Activated CD4-positive, alpha-beta T cell treated with anti-CD3 and anti-CD28 coated beads, Interleukin-2, amount 50 U/mL, for 24 hours (primary cell): ENCODE results near the gene SLC18A2.

Experiments
- DNase-seq, 2 donors: peaks; one replicate each; pipeline ENCODE4 v3.0.0-alpha.2; 2020; ENCODE audit warnings: low read depth in 1 of 2, low spot score in 1 of 2

The SLC18A2 gene

DNA sequence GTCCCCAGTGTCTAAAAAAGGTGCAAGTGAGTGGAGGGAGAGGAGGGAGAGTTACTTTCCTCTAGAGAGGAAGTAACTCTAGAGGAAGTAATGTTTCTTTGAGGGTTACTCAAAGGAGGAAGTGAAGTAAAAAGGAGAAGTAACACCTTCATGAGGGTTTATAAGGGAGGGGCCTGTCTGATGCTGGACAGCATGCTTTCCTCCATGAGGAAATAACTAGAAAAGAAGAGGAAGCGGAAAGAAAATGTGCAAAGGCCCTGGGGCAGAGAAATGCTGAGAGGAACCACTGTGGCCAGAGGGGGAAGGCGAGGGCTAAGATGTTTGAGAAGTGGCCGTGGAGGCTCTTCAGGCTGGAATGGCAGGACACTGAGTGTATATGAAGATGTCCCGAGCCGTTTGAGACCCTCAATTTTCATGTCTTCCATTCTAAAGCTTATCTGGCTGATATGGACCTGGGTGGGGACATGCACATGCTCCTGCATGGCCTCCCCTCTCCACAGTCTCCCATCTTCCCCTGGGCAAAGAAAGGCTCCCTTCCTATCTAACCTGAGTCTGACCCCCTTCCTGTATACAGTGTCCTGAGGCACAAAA is 3.4 kb upstream of the SLC18A2 start:
- DNase-seq = no peak

DNA sequence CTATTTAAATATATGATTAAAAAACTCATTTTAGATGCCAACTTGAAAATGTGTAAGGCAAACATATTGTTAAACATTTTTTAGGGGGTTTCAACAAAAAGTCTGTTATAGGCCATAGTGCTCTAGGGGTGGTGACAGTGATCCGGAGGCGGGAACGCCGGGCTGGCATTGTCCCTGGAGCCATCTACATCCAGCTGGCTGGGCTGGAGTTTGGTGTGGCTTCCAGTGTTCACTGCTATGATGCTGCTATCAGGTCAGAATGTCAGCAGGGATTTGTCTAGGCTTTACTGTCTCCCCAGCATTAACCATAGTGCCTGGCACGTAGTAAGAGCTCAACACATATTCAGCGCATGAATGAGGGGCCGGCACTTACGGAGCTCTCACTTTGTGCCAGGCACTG is 1.9 kb upstream of the SLC18A2 start:
- no peak for DNase-seq

DNA sequence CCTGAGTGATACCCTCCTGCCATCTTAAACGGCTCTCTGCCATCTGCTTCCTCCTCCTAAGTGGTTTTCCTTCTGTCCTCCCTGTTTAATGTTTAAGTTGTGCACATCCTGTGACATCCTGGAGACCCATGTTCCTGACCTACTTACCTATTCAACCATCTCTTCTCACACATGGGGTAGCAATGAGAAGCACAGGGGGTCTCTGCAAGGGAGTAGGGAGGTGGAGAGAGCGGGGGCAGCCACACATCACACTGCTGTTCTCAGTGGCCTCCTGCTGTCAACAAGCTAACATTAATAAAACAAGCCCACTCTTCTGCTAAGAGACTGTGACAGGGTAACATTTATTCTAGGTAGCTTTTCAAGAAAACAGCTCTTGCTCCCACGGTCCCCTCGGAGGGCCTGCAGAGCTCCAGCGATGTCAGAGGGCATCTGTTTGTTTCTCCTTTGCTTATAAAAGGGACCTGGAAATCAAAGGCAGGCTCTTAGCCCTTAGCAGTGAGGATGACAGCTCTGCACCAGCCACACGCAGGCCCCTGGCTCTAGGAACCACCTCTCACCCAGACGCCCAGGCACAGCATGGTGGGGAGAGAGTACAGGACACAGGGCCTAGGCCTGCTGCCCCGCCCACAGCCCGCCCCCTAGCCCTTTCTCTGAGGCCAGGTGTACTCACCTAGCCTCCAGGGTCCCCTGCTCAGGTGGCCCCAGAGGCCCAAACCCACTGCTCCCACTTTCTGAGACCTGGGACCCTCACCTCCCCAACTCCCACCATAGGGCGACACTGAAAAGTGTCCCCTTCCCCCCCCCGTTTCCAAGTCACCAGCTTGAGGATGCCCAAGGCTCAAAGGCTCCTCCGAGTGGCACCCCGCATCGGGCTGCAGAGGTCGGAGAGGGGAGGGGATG is 943 bp upstream of the SLC18A2 start:
- no peak for DNase-seq

DNA sequence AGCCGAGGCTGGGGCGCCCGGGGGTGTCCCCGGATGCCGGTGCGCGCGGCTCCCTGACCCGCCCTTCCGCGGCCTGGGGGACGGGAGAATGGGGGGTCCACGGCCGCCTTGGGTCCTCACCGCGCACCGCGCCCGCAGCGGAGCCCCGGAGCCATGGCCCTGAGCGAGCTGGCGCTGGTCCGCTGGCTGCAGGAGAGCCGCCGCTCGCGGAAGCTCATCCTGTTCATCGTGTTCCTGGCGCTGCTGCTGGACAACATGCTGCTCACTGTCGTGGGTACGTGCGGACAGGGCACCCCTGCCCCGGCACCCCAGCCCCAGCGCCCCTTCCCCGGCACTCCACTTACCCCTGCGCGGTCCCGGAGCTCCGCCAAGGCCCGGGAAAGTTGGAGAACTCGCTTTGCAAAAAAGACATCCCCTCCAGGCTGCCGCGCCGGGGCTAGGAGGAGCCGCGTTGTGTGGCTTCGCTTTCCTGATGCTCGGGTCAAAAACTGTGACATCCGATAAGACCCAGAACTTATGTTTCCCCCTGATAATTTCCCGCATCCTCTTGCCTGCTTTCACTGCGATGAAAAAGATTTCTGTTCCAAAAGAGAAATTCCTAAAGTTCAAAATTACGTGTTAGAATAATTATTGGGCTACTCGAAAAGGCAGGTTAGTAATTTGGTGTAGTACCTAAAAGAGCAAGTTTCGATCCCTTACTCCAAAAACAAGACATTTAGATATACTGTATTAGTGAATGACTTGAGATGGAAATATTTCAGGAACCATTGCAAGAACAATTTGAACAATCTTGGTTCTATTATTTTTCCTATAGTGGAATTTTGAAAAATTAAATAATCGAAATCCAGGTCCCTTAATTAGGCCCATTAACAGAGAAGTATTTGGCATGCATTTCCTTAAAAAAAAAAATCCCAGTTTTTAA is 888 bp downstream of the SLC18A2 start:
- no peak for DNase-seq

DNA sequence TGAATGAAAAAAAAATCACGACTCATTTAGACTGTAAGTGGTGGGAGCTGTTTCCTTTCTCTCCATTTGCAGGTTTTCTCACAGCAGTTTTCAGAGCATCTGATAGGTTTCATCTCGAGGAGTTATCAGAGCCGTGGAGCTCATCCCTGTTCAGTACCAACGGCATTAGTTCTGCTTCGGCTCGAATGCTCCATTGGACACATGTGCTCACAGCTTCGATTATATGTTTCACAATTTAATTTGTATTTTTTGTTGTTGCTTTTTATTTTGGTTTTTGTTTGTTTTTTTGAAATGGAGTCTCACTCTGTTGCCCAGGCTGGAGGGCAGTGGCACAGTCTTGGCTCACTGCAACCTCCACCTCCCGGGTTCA is 1.5 kb downstream of the SLC18A2 start:
- DNase-seq = no peak

DNA sequence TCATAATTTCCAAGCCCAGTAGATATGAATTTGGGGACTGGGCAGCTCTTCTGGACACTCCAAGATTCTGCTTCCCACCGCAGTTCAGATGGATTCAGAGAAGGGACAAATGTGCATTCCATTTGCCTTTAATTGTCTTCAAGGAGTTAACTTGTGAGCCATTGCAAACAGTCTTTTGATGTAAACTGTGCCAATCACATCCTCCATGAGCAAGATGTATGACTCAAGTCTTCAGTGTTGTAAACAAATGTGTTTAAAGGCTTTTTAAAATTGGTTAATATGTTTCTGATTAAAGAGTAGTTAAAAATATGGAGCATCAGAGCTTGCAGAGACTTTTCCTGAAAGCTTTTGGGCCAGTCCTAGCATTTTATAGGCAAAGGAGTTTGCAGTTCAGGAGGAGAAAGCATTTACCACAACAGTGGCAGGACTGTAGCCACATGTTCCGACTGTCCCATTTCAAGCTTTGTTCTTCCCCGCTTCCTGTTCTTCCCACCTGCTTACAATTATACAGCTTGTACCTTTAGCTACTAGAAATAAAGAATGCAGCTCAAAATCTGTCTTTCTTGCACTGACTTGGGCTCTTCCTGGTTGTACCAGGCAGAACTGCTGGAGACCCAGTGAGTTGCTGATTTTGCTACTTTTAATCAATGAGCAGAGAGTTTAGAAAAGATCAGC is 6.2 kb downstream of the SLC18A2 start:
- no peak for DNase-seq

DNA sequence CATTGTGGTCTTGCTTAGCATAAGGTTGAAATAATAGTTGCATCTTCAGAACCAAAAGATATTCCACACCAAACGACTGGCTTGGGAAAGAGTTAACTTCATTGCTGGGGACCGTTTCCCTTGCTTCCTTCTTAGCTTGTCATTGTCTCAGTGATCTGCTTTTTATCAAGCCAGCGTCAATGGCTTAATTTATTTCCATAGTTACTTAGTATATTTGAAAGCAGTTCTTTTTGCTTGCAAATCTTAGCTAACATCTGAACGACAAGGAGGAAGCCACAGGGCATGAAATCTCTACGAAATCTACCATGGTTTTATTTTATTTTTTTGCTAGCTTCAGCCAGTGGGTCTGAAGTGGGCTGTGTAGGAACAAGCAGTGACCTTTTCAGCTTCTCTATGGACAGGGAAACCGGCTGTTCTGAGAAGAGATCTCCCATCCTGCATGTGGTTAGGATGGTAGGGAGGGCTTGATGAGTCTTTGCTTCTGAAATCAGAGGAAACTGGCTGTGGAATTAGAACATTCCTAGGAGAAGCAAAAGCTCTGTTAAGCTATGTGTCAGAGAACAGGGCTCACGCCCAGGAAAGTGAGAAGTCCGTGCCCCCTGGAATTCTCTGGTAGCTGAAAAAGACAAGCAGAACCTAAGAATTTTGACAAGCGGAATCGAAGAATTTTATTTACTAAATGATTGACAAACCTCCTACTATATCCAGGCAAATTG is 8.0 kb downstream of the SLC18A2 start:
- no peak for DNase-seq

DNA sequence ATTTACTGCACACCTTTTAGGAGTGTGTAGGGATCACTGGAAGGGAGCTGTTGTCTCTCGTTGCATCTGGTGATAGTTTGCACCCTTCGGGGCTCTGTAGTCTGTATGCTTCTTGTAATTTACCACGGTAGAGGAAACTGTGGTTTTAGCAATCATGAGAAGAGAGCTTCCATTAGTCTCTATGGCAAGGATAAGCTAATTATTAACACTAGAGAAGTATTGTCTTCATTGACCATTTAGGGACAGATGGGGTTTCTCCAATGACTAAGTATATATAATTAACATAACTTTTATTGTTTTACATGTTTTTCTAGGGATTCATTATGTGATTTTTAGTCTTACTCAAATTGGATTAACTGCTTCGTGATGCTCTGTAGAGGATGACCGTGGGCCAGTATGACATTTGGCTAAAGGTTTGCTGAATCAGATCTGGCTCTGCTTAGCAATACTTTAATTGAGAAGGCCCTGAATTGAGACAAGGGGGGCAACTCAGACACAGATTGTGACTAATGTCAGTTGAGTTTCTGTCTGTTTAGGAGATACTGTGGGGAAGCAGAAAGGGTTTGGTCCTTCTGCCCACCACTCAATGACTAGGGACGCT is 8.7 kb downstream of the SLC18A2 start:
- no peak for DNase-seq

DNA sequence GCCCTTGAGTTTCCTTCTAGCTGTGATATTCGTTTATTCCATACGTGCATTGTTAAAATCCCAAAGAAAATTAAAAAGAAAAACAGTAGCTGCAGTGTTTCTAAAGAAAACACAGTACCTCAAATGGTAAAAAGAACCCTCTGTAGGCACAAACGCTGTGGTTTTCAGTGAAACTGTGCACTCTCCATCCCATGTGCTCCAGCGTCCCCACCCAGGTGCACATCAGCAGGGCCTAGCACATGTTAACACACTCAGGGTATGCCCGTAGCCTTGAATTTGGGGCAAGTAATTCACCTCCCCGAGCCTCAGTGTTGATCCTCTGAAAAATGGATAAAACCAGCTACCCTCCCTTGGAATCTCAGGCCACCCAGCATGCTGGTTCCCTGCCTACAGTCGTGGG is 9.5 kb downstream of the SLC18A2 start:
- DNase-seq = no peak

DNA sequence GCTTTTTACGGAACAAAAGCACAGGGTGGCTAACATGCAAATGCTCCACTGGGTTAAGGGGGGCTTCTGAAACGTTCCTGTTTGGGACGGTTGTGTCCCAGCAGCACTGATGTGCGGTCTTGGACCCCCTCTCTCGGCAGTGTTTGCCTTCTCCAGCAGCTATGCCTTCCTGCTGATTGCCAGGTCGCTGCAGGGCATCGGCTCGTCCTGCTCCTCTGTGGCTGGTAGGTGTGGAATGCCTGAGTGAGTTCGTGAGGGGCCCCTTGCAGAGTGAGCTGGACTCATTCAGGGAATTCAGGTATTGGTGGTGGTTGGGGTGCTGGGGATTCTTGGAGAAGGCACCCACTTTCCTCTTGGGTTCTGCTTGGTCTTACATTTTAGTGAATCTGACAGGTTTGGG is 13.0 kb downstream of the SLC18A2 start:
- DNase-seq = no peak

DNA sequence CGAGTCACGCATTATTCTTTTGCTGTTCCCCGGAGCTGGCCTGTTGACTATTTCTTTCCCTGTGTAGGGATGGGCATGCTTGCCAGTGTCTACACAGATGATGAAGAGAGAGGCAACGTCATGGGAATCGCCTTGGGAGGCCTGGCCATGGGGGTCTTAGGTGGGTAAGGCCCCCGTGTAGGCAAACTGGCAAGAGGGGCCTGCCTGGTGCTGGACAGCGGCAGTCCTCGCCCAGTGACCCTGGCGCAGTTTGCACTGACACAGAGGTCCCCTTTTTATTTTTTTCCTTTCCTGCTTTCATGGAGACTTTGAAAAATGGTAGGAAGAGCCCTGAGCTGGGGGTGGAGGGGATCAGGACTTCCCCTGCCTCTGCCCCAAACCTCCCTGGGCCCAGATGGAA is 13.4 kb downstream of the SLC18A2 start:
- DNase-seq = no peak

DNA sequence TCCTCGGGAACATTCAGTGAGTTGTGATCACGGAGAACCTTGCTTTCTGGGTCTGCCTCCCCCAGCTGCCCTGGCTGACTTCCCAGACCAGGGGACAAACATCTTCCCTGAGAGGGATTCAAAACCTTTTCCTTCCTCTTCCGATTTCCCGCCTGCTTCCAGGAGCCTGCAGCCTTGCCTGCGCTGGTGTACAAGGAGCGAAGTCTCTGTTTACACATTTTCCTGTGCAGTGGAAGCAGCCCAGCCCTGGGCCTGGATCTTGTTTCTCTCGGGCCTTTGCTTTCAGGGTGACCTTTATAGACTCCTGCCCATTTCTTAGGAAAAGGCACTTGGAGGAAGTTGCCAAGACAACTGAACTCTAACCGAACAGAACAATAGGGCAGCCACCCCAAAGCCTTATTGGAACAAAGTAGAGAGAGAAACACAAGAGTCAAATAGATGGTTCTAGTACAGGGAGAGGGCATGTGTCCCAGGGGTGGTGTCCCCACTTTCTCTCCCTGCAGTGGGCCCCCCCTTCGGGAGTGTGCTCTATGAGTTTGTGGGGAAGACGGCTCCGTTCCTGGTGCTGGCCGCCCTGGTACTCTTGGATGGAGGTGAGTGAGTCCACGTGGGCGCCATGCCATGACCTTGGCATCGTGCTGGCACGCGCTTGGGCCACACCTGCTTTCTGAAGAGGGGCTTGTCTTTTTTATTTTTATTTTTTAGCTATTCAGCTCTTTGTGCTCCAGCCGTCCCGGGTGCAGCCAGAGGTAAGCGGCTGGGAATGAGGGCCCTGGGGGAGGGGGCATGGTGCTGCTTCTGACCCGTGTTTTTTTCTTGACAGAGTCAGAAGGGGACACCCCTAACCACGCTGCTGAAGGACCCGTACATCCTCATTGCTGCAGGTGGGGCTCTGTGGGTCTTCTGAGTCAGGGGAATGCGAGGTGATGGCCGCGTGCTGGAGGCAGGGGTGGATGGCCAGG is 14.1 kb downstream of the SLC18A2 start:
- DNase-seq = no peak

DNA sequence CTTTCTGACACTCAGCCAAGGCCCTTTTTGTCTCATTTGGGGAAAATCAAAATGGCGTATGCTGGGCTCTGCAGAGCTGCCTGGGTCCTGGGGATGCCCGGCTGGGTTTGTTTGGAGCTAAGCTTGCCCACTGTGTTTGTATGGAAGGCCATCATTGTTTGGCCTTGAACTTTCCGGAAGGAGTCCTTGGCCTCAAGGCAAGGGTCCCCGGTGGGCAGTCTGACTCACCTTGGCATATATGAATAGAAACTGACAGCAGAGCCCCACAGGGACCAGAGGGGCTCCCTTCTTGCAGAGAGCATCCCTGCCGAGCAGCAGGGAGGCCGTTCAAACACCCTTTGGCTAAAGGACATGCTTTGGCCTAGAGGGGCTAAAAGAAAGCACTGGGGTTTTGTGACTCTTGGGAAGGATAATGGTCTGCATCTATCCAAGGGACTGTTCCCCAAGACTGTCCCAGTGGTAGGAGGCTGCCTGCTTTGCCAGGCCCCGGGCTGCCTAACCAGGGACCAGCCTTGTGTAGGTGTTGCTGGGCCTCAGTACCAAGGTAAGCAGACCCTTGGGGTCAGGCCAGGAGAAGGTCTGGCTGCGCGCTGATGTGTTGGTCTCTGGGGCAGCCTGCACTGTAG is 15.0 kb downstream of the SLC18A2 start:
- no peak for DNase-seq

DNA sequence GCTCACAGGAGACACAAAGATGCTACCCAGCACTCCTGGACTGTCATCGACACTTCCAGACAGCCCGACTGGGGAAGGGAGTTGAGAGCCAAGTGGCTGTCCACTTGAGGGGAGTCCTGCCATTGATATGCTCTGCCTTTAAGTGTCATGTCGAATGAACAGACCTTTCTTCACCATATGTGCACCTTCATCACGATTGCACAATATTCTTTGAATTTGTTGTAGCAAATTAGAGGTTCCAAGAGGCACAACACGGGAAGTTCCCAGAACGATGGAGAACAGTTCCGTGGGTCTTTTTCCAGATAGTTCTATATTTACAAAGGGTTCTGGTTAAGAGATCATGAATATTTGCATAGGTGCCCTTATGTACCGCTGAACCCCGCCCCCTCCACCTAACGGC is 16.0 kb downstream of the SLC18A2 start:
- no peak for DNase-seq

DNA sequence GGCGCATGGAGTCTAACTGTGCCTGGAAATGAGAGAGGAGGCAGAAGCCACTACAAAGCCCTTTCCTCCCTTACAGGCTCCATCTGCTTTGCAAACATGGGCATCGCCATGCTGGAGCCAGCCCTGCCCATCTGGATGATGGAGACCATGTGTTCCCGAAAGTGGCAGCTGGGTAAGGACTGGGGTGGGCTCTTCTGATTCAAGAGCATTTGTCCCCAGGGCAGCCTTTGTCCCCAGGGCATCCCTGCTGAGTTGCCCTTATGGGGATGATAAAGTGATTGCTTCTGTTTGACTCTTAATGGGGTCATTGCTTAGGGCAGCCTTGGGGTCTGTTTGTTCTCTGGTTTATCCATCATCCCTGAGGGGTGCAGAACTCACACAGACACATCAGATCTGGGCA is 16.8 kb downstream of the SLC18A2 start:
- no peak for DNase-seq

DNA sequence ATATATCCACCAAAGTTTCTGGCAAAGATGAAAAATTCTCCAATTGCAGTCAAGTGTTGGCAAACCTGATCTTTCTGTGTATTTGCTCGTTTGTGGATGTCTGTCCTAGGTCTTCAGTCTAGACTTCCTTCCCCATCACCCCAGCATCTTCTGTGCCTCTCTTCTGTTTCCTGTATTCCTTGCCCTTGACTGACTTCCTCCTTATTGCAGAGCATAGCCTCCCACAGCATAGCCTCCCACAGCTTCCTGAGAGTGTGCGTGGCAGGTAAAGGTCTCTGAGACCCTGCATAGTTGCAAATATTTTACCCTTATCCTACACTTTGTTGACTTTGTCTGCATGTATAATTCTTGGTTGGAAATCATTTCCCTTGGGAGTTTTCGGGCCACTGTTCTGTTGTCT is 18.4 kb downstream of the SLC18A2 start:
- DNase-seq = no peak

DNA sequence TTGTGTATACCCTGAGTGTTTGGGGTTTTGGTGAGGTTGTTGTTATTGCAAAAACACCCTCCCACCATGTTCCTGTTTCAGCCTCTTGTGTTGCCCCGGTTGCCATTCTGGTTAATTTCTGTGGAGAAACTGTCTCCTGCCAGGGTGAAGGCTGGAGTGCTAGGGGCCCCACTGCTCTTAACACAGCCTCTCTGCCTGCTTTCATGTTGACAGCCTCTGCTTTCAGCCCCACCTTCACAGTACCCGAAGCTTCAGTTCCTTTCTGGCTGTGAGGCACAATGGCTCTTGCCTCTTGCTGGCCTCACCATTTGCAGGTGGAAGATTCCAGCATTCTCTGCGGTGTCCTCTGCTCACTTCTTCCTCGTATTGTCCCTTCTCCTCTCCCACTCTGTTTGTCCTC is 19.2 kb downstream of the SLC18A2 start:
- no peak for DNase-seq

DNA sequence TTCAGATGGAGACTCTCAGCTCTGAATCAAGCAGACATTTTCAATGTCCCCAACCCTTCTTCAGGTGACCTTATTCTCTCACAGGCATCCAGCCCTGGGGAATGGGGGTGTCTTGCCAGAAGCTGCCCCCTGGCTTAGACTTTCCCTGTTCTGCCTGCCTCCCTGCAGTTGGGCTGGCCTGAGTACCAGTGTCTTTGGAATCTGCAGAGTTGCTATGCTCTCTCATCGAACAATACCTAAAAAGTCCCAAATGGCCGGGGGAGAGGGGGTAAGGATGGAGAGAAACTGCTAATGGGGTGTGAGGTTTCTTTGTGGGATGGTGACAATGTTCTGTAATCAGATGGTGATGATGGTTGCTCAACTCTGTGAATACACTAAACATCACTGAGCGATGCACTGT is 20.6 kb downstream of the SLC18A2 start:
- no peak for DNase-seq
